ENCODE measurements around the gene WDFY2. TPM values are rescaled to one million over a fixed set of nuclear protein-coding genes. Genes with fewer than 3 reads are reported as not detected.

WDFY2 gene
- total and polyA plus RNA-seq, 2 of the 8 experiments (the other 6 are each of a cell fraction or from before 2014, with no cell fraction given), result 13.9 to 29.0 TPM

DNA sequence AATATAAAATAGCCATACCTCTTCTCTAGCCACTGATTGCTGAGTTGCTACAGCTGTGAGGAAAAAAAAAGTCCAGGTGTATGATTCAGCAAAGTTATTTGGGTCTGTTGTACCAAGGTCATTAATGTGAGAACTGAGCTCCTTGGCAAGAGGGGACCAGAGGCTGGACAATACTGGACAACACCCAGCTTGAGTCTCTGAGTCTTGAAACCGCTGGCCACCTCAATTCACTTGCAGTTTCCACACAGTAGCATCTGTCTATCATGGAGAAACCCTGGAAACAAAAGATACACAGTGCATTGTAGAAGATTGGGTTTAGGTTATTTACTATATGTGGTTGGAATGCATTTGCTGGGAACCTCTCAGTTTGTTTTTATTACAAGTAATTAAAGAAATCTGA is 60.4 kb downstream of the WDFY2 start (continued):
- TF ChIP-seq, protein P1, sequence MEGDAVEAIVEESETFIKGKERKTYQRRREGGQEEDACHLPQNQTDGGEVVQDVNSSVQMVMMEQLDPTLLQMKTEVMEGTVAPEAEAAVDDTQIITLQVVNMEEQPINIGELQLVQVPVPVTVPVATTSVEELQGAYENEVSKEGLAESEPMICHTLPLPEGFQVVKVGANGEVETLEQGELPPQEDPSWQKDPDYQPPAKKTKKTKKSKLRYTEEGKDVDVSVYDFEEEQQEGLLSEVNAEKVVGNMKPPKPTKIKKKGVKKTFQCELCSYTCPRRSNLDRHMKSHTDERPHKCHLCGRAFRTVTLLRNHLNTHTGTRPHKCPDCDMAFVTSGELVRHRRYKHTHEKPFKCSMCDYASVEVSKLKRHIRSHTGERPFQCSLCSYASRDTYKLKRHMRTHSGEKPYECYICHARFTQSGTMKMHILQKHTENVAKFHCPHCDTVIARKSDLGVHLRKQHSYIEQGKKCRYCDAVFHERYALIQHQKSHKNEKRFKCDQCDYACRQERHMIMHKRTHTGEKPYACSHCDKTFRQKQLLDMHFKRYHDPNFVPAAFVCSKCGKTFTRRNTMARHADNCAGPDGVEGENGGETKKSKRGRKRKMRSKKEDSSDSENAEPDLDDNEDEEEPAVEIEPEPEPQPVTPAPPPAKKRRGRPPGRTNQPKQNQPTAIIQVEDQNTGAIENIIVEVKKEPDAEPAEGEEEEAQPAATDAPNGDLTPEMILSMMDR (IDR thresholded peaks at IDR 0.05; ENCODE audit: control extremely low read depth in 1 of 3, insufficient read depth in 1 of 3, low read depth in 1 of 3, low read length in 3 of 3), result no peak
- TF ChIP-seq ASH2L (IDR thresholded peaks at IDR 0.05; ENCODE audit: low read length) (no peak), POLR2A (IDR thresholded peaks at IDR 0.05; ENCODE audit: control extremely low read depth in 1 of 2, low read depth in 2 of 2, low read length in 2 of 2) (no peak), CBX5 (IDR thresholded peaks at IDR 0.05; ENCODE audit: low read depth, low read length) (no peak), SP2 (IDR thresholded peaks at IDR 0.05; ENCODE audit: low read length) (no peak), HDAC2 (IDR thresholded peaks at IDR 0.05; ENCODE audit: borderline replicate concordance in 1 of 2, low read depth in 2 of 2, low read length in 2 of 2) (no peak), ZNF274 (IDR thresholded peaks at IDR 0.05; ENCODE audit: borderline replicate concordance, extremely low read depth, low read length) (no peak), CTBP2 (IDR thresholded peaks at IDR 0.05; ENCODE audit: borderline replicate concordance, insufficient read depth, insufficient read length, low read length) (no peak)
- TF ChIP-seq, protein P2, sequence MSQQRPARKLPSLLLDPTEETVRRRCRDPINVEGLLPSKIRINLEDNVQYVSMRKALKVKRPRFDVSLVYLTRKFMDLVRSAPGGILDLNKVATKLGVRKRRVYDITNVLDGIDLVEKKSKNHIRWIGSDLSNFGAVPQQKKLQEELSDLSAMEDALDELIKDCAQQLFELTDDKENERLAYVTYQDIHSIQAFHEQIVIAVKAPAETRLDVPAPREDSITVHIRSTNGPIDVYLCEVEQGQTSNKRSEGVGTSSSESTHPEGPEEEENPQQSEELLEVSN (IDR thresholded peaks at IDR 0.05), result no peak

All from H1 (cell line).